GM20000 (cell line): ENCODE data around the gene HMGXB4.

ENCODE experiments used
- DNase-seq: peaks from one replicate; pipeline ENCODE4 v3.0.0; 2012; ENCODE audit warnings: low spot score
- TF ChIP-seq, protein P1 (sequence below): IDR thresholded peaks from 2 replicates; pipeline ENCODE4 v1.5.1; 2012; ENCODE audit warnings: mild to moderate bottlenecking, control low read depth; ENCODE audit errors: extremely low read depth, missing control alignments

The HMGXB4 gene

GRCh38 chr22:35276019-35276418 is 18.7 kb downstream of the HMGXB4 start:
- TF ChIP-seq, protein P1, sequence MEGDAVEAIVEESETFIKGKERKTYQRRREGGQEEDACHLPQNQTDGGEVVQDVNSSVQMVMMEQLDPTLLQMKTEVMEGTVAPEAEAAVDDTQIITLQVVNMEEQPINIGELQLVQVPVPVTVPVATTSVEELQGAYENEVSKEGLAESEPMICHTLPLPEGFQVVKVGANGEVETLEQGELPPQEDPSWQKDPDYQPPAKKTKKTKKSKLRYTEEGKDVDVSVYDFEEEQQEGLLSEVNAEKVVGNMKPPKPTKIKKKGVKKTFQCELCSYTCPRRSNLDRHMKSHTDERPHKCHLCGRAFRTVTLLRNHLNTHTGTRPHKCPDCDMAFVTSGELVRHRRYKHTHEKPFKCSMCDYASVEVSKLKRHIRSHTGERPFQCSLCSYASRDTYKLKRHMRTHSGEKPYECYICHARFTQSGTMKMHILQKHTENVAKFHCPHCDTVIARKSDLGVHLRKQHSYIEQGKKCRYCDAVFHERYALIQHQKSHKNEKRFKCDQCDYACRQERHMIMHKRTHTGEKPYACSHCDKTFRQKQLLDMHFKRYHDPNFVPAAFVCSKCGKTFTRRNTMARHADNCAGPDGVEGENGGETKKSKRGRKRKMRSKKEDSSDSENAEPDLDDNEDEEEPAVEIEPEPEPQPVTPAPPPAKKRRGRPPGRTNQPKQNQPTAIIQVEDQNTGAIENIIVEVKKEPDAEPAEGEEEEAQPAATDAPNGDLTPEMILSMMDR = no peak

DNA sequence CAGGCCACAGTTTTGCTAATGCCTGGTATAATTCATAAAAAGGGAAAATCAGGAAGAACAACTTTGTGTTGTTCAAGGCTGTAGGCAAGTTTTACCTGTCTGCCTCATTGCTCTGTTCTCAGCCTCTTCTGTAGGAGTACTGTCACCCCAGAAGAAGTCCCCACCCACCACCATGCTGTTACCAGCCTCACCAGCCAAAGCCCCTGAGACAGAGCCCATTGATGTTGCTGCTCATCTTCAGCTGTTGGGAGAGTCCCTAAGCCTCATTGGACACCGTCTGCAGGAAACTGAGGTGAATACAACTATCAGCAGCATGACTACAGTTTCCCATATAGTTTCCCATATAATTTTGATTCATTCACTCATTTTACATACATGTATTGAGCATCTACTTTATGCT is 30.8 kb downstream of the HMGXB4 start:
- TF ChIP-seq, protein P1 = no peak
- DNase-seq = no peak

More at GRCh38 chr22:35276019-35276418, 18.7 kb downstream of the HMGXB4 start:
- no peak for DNase-seq

DNA sequence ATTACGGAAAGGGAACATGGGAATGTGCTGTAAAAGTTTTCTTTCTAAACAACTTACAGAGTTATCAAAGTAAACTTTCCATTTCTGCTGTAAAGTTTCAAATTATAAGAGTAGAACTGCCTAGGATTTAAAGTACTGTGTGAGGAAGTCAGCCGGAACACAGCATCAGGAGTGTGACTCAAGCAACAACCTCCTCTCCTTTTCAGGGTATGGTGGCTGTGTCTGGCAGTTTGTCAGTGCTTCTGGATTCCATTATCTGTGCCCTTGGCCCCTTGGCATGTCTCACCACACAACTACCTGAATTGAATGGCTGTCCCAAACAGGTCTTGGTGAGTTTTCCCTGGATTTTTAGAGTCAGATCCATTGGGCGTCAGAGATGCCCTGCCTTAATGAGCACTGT is 35.5 kb downstream of the HMGXB4 start:
- no peak for DNase-seq
- TF ChIP-seq, protein P1 = no peak

DNA sequence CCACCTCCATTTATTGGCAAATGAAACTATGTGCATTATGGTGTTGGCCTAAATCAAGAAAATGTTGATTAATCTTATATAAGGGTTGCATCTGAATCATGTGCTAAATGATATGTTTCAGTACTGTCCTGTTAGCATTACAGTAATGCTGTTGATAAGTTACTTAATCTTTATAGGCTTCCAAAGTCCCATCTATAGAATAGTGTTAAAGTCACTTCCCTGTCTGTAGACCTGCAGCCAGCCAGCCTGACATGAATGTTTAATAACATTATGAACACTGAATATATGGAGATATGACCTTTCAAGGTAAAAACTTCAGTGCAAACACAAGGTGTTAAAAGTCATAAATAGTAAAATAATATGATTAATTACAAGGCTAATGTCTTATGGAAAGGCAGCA is 38.8 kb downstream of the HMGXB4 start:
- TF ChIP-seq, protein P1 = no peak
- no peak for DNase-seq

- TF ChIP-seq, protein P1 = no peak
- DNase-seq = no peak
These were observed 42.0 kb downstream of the HMGXB4 start for GRCh38 chr22:35299217-35299672.

DNA sequence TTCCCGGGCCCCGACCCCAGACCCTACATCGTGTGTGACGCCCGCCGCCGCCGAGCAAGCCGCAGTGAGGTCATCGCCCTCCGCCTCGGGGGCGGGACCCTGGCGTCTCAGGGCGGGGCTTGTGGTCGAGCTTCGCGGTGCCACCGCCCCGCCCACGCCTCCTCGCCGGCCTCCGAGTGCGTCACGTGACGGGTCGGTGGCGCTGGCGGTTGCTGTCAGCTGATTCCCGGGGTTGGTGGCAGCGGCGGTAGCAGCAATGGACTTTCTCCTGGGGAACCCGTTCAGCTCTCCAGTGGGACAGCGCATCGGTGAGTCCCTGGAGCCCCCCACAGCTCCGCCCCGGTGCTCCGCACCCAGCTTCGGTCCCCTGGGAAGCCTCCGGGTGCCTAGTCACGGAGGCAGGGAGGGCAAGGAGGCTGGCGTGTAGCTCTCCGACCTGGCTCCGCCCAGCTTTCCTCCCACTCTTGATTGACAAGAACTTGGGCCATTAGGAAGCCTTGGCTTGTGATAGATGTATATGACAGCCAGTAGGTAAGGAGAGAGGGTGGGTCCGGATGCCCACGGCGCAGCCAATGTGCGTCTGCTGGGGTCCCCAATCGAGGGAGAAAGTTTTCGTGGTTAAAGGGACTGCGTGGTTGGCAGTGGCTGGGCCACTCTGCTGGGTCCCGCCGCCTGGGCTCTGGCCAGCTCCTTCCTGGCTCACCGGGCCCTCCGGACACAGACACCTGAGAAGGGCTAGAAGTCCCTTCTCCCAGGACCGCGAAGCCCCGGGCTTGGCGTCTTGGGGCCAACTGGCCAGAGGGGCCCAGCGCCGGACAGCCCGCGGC is 42.6 kb downstream of the HMGXB4 start, which contains the start of gene TOM1:
Gene TOM1, plus strand, starts transcription at position 222 of the 827 bp plus-strand sequence. Its CDS starts 35 bp downstream, at position 257.
- TF ChIP-seq, protein P1 = no peak

DNA sequence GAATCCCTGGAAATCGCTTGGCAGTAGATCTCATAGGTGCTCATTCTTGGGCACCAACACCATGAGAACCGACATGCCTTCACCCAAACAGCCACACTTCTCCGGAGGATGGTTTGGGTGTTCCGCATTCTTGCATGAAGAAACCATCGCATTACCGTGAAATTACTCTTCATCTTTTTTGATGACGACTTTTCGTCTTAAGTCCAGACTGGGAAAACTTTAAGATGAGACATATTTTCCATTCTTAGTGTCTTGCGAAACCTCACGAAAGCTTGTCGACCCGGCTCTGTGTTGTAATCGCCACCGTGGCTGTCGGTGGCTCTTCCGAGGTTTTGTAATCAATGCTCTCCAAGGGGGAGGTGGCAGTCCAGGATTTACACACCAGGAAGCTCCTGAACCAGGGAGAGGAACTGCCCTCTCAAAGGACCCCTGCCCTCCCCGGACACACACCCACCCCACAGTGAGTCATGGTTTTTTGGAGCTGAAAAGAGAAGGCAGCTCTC is 44.1 kb downstream of the HMGXB4 start:
- TF ChIP-seq, protein P1 = no peak
- DNase-seq = no peak

More for the DNA sequence above, 42.6 kb downstream of the HMGXB4 start, which contains the start of gene TOM1:
- peak; percentile 94 for DNase-seq
